ENCODE results near the gene RRP1B. TPM values are rescaled to one million over a fixed set of nuclear protein-coding genes. Genes with fewer than 3 reads are reported as not detected.

RRP1B gene
- total and polyA plus RNA-seq, 2 experiments from 2014 or later = 54.8 to 95.7 TPM

- H3K27me3 ChIP-seq (ENCODE audit: insufficient read depth) = no peaks in the 10 kb centered on the region
- no peak for DNase-seq (ENCODE audit: low spot score)
- H3K36me3 ChIP-seq (ENCODE audit: insufficient read depth) = no peaks in the 10 kb centered on the region
- H3K79me2 ChIP-seq (replicated peaks; ENCODE audit: insufficient read depth) = peaks cover 44% of the 10 kb centered on the region
- peaks cover 7% of the 10 kb centered on the region; the same call in 1 of the 2 replicates for H3K4me1 ChIP-seq (ENCODE audit: insufficient read depth)
- Mint-ChIP-seq H3K4me1 (peaks cover 33% of the 10 kb centered on the region), H3K9me3 (no peaks in the 10 kb centered on the region; the same call in 2 of the 3 replicates), H3K27ac (peak overlapping the region; percentile 32; the same call in 1 of the 2 replicates), H3K36me3 (ENCODE audit: low read depth) (peaks cover 4% of the 10 kb centered on the region; the same call in 1 of the 3 replicates), H3K27me3 (ENCODE audit: insufficient read depth, low read depth, poor library complexity) (peaks cover 18% of the 10 kb centered on the region), H3K4me3 (no peak overlapping the region)
- H2AFZ ChIP-seq = no peak overlapping the region
- H3K4me3 ChIP-seq = no peak overlapping the region
- ATAC-seq = no peak
- peaks cover 11% of the 10 kb centered on the region; the same call in 1 of the 2 replicates for H3F3A ChIP-seq (replicated peaks; ENCODE audit: low read depth)
- no peaks in the 10 kb centered on the region for H3K9me2 ChIP-seq (ENCODE audit: insufficient read depth)
- H3K4me2 ChIP-seq = no peak overlapping the region
- H4K20me1 ChIP-seq (replicated peaks; ENCODE audit: insufficient read depth) = peaks cover 8% of the 10 kb centered on the region
- no peak for TF ChIP-seq JUNB (IDR thresholded peaks at IDR 0.05; ENCODE audit: unreplicated experiment)
- no peak for TF ChIP-seq EZH2 (IDR thresholded peaks at IDR 0.05; ENCODE audit: low read depth, unreplicated experiment)
- TF ChIP-seq NANOG (IDR thresholded peaks at IDR 0.05; ENCODE audit: borderline replicate concordance) = no peak
- TF ChIP-seq CREB1 (CRISPR knock-in tag; IDR thresholded peaks at IDR 0.05; ENCODE audit: low read depth) = no peak
- no peak for TF ChIP-seq CTCF (conservative IDR thresholded peaks at IDR 0.05; ENCODE audit: low read depth in 2 of 2)
- no peak for TF ChIP-seq REST (IDR thresholded peaks at IDR 0.05; ENCODE audit: unreplicated experiment)
- TF ChIP-seq ZNF331 (CRISPR knock-in tag; IDR thresholded peaks at IDR 0.05; ENCODE audit: low read depth) = no peak
- TF ChIP-seq EZH2phosphoT487 (IDR thresholded peaks at IDR 0.05; ENCODE audit: unreplicated experiment) = no peak
- TF ChIP-seq STAT1 (IDR thresholded peaks at IDR 0.05; ENCODE audit: unreplicated experiment) = no peak
- TF ChIP-seq ZNF462 (CRISPR knock-in tag; IDR thresholded peaks at IDR 0.05) = no peak
- no peak for TF ChIP-seq POLR2AphosphoS5 (IDR thresholded peaks at IDR 0.05; ENCODE audit: low read depth)
- no peak for TF ChIP-seq ETS1 (IDR thresholded peaks at IDR 0.05)
- TF ChIP-seq ZNF114 (CRISPR knock-in tag; IDR thresholded peaks at IDR 0.05) = no peak
- no peak overlapping the region for H3K27ac ChIP-seq (ENCODE audit: low read depth)
Measured at GRCh38 chr21:43731476-43731875, 72.1 kb downstream of the RRP1B start.

Measured in GM23338 (cell line).